HepG2 (cell line): Measurements from ENCODE around the gene CETN2. TPM values are rescaled to one million over a fixed set of nuclear protein-coding genes. Genes with fewer than 3 reads are reported as not detected.

Experiments used
- ATAC-seq: fragments of 200-7000 bp; cut with Tn5 transposase; 3 replicates; pipeline ENCODE4 v1.9.1; 2020; ENCODE audit warnings: mild to moderate bottlenecking, moderate library complexity
- BruUV-seq: library from RNA; stranded (reverse); fragments of 400-500 nt; replicated peaks from 2 replicates; lab custom pipeline; 2021; lab: Mats Ljungman, UMichigan
- CTCF ChIA-PET: fragments of 300-600 bp; formaldehyde crosslinking; extraction: SDS; loops from one replicate; lab custom pipeline; 2021; ENCODE audit warnings: low total read pairs, inconsistent platforms, low intra/inter-chr PET ratio; lab: Yijun Ruan, JAX
- POLR2A ChIA-PET: fragments of 350-600 bp; sonication (Branson Sonifier 250); formaldehyde crosslinking; loops from one replicate; lab custom pipeline; 2020; ENCODE audit warnings: antibody characterized with exemption, inconsistent platforms; lab: Yijun Ruan, JAX
- DNase-seq: peaks from one replicate; pipeline ENCODE4 v3.0.0-alpha.2; 2015; ENCODE audit warnings: low spot score
- FAIRE-seq: peaks from 3 replicates; lab custom pipeline; 2011; peaks lifted over from hg19 to GRCh38; lab: Jason Lieb, UNC
- H2AFZ ChIP-seq: one replicate; pipeline ENCODE4 v1.6.1; 2011; ENCODE audit warnings: low read length, inconsistent platforms
- H3K27ac ChIP-seq: fragments of 300-600 bp; 3 replicates; pipeline ENCODE4 v1.8.0; 2011; ENCODE audit warnings: mixed run types, mild to moderate bottlenecking, mixed read lengths, low read length, inconsistent platforms; ENCODE audit not compliant: insufficient read depth; ENCODE audit errors: extremely low read length
- H3K27me3 ChIP-seq, 2 experiments: fragments of 200-600 bp in 1 of 2; 2 replicates in 1 of 2; 3 replicates in 1 of 2; pipeline versions ENCODE4 v1.6.0 to v1.8.0; 2011; ENCODE audit warnings: low read length in 2 of 2, mild to moderate bottlenecking in 2 of 2, moderate library complexity in 2 of 2, inconsistent platforms in 1 of 2; ENCODE audit not compliant: insufficient read depth in 2 of 2, control insufficient read depth in 1 of 2
- H3K36me3 ChIP-seq, 2 experiments: fragments of 200-600 bp in 1 of 2; replicated peaks in 1 of 2; 2 replicates in 1 of 2; 3 replicates in 1 of 2; pipeline versions ENCODE4 v1.5.1 to v1.8.0; 2011; ENCODE audit warnings: low read length in 2 of 2, inconsistent platforms in 1 of 2; ENCODE audit not compliant: insufficient read depth in 2 of 2, control insufficient read depth in 1 of 2
- H3K4me1 ChIP-seq: 2 replicates; pipeline ENCODE4 v1.5.1; 2012; ENCODE audit warnings: low read length, inconsistent platforms; ENCODE audit not compliant: insufficient read depth
- H3K4me2 ChIP-seq: 2 replicates; pipeline ENCODE4 v1.6.0; 2011; ENCODE audit warnings: low read depth, low read length, inconsistent platforms
- H3K4me3 ChIP-seq, 3 experiments: fragments of 200-600 bp in 1 of 3; sonication (generic), shearing (Covaris generic) in 1 of 3; replicated peaks in 1 of 3; 2 replicates each; pipeline ENCODE4 v1.5.1; 2011 to 2016; ENCODE audit warnings: low read length in 3 of 3, inconsistent platforms in 2 of 3, low read depth in 2 of 3, mild to moderate bottlenecking in 2 of 3, control low read depth in 1 of 3, mixed read lengths in 1 of 3; ENCODE audit not compliant: insufficient read depth in 1 of 3
- H3K79me2 ChIP-seq: one replicate; pipeline ENCODE4 v1.6.1; 2011; ENCODE audit warnings: low read length, inconsistent platforms; ENCODE audit not compliant: insufficient read depth
- H3K9ac ChIP-seq: 2 replicates; pipeline ENCODE4 v1.6.0; 2011; ENCODE audit warnings: mild to moderate bottlenecking, low read depth, low read length, inconsistent platforms; ENCODE audit not compliant: insufficient read depth
- H3K9me3 ChIP-seq: 2 replicates; pipeline ENCODE4 v1.5.1; 2012; ENCODE audit warnings: mild to moderate bottlenecking, low read length
- H4K20me1 ChIP-seq: 2 replicates; pipeline ENCODE4 v1.6.0; 2011; ENCODE audit warnings: inconsistent platforms, mild to moderate bottlenecking, low read length, moderate library complexity; ENCODE audit not compliant: insufficient read depth
- ATM ChIP-seq: fragments of 450-650 bp; IDR thresholded peaks from 2 replicates; pipeline ENCODE4 v1.7.1; 2017; ENCODE audit warnings: mild to moderate bottlenecking, borderline replicate concordance
- ESRRA ChIP-seq: sonication (generic); formaldehyde crosslinking; IDR thresholded peaks from 2 replicates; pipeline ENCODE4 v1.5.1; 2020; ENCODE audit warnings: mild to moderate bottlenecking, low read depth, missing genetic modification reagents
- GMEB1 ChIP-seq: sonication (generic); formaldehyde crosslinking; IDR thresholded peaks from 2 replicates; pipeline ENCODE4 v1.5.1; 2020; ENCODE audit warnings: missing genetic modification reagents, mild to moderate bottlenecking, borderline replicate concordance
- HINFP ChIP-seq: sonication (generic); formaldehyde crosslinking; IDR thresholded peaks from 2 replicates; pipeline ENCODE4 v1.4.0; 2020; ENCODE audit warnings: low read depth, mild to moderate bottlenecking, missing genetic modification reagents
- JUN ChIP-seq: sonication (generic); formaldehyde crosslinking; IDR thresholded peaks from 2 replicates; pipeline ENCODE4 v1.4.0; 2020; ENCODE audit warnings: mild to moderate bottlenecking, missing genetic modification reagents
- MEIS2 ChIP-seq: sonication (generic); formaldehyde crosslinking; IDR thresholded peaks from 2 replicates; pipeline ENCODE4 v1.9.0; 2021; ENCODE audit warnings: mild to moderate bottlenecking, missing genetic modification reagents
- MIER3 ChIP-seq: IDR thresholded peaks from 2 replicates; pipeline ENCODE4 v1.6.1; 2016; ENCODE audit warnings: missing compliant biosample characterization, borderline replicate concordance
- MZF1 ChIP-seq: sonication (generic); formaldehyde crosslinking; IDR thresholded peaks from 2 replicates; pipeline ENCODE4 v1.8.1; 2023; ENCODE audit warnings: mild to moderate bottlenecking, missing genetic modification reagents, borderline replicate concordance
- NAIF1 ChIP-seq: sonication (generic); formaldehyde crosslinking; IDR thresholded peaks from 2 replicates; pipeline ENCODE4 v1.5.0; 2020; ENCODE audit warnings: mild to moderate bottlenecking, missing genetic modification reagents, borderline replicate concordance
- NR3C1 ChIP-seq: sonication (generic); formaldehyde crosslinking; IDR thresholded peaks from 2 replicates; pipeline ENCODE4 v1.4.0; 2020; ENCODE audit warnings: missing genetic modification reagents
- PATZ1 ChIP-seq: sonication (generic); formaldehyde crosslinking; IDR thresholded peaks from 2 replicates; pipeline ENCODE4 v1.4.0; 2020; ENCODE audit warnings: missing genetic modification reagents
- ZNF790 ChIP-seq: sonication (generic); formaldehyde crosslinking; IDR thresholded peaks from 2 replicates; pipeline ENCODE4 v1.8.0; 2022; ENCODE audit warnings: missing genetic modification reagents, mild to moderate bottlenecking, borderline replicate concordance
- WGBS: methylation state at CpG from one replicate; pipeline ENCODE4 v1.1.6; 2017; ENCODE audit warnings: low lambda C conversion rate; 5-methylcytosine and 5-hydroxymethylcytosine counted together
- in situ Hi-C: cut with HindIII; loops from 2 replicates; pipeline ENCODE4 v1.10.0; 2017; ENCODE audit warnings: low pct_unique_long_range_greater_than_20kb; ENCODE audit not compliant: extremely low pct_ligation_motif_present
- intact Hi-C: fragments of 100-400 bp; cut with micrococcal nuclease; formaldehyde crosslinking; loops from one replicate; pipeline ENCODE4 v1.10.0; 2022; ENCODE audit not compliant: unreplicated experiment
- polyA plus RNA-seq, 8 experiments: library from polyadenylated mRNA; depleted of rRNA in 3 of 8; stranded (reverse) in 7 of 8; unstranded in 1 of 8; fragments of >200 nt; fragmentation: Illumina TruSeq in 4 of 8; extraction: Trizol in 4 of 8; gene quantifications; 2 replicates each; pipeline versions ENCODE4 v1.2.1 to v1.2.3, GENCODE V29; 2011 to 2016; ENCODE audit warnings: low read depth in 4 of 8, missing spikeins in 1 of 8, mixed read lengths in 1 of 8; ENCODE audit not compliant: insufficient read depth in 1 of 8
- total RNA-seq, 5 experiments: library from RNA; depleted of rRNA; stranded (reverse); fragments of >200 nt; fragmentation: Illumina TruSeq; extraction: Trizol; gene quantifications; 2 replicates each; pipeline ENCODE4 v1.2.3, GENCODE V29; 2016; ENCODE audit warnings: low read depth in 1 of 5

CETN2 gene
- total and polyA plus RNA-seq, 2 of the 13 experiments (the other 11 are each of a cell fraction or from before 2014, with no cell fraction given) = 17.2 to 85.4 TPM

- TF ChIP-seq GMEB1 = no peak
- no peak for TF ChIP-seq PATZ1 (CRISPR knock-in tag)
- TF ChIP-seq MEIS2 (CRISPR knock-in tag) = no peak
These were observed 23.4 kb upstream of the CETN2 start (continued) for GRCh38 chrX:152853986-152854385.

GRCh38 chrX:152850465-152850864 is 19.9 kb upstream of the CETN2 start:
- Histone ChIP-seq H3K79me2 (no peaks in the 10 kb centered on the region), H2AFZ (no peak overlapping the region), H3K36me3 (peaks cover 3 to 51% of the 10 kb centered on the region in 2 experiments; a peak in 3 of 5 replicates), H3K4me1 (no peaks in the 10 kb centered on the region), H4K20me1 (no peaks in the 10 kb centered on the region), H3K27me3 (no peaks in the 10 kb centered on the region), H3K27ac (no peak overlapping the region), H3K4me3 (no peak overlapping the region), H3K4me2 (no peak overlapping the region), H3K9ac (no peak overlapping the region), H3K9me3 (no peaks in the 10 kb centered on the region)
- no peak for ATAC-seq
- intact Hi-C loops = no loop called here
- no peak for TF ChIP-seq ATM
- TF ChIP-seq NAIF1 (CRISPR knock-in tag) = no peak
- no peak for TF ChIP-seq HINFP
- TF ChIP-seq ZNF790 (CRISPR knock-in tag) = no peak
- TF ChIP-seq MIER3 (CRISPR knock-in tag) = no peak
- no peak for TF ChIP-seq JUN (CRISPR knock-in tag)
- TF ChIP-seq NR3C1 (CRISPR knock-in tag) = no peak
- no peak for TF ChIP-seq ESRRA (CRISPR knock-in tag)
- TF ChIP-seq MZF1 = no peak
- 94% methylated on average over 2 of the region's 2 CpGs for WGBS
- no peak for DNase-seq
- ChIA-PET CTCF (no interaction called here), POLR2A (no interaction called here)
- BruUV-seq = no TSS peak
- in situ Hi-C loops = no loop called here
- no peak for FAIRE-seq
